Activated T-cell treated with anti-CD3 and anti-CD28 coated beads, Interleukin-2, amount 50 U/mL, for 4 hours (primary cell): ENCODE measurements around the gene GNPTG. TPM values are rescaled to one million over a fixed set of nuclear protein-coding genes. Genes with fewer than 3 reads are reported as not detected.

Experiments
- ATAC-seq, 2 donors: fragments of 200-7000 bp; cut with Tn5 transposase; one replicate each; pipeline ENCODE4 v1.10.0; 2021
- DNase-seq: peaks from one replicate; pipeline ENCODE4 v3.0.0-alpha.2; 2020
- H3K27me3 Mint-ChIP-seq: one replicate; pipeline ENCODE4 v1.8.0; 2021; ENCODE audit warnings: low read depth, mixed read lengths
- H3K36me3 Mint-ChIP-seq: one replicate; pipeline ENCODE4 v1.8.0; 2022; ENCODE audit warnings: mixed read lengths; ENCODE audit not compliant: insufficient read depth
- H3K4me1 Mint-ChIP-seq: one replicate; pipeline ENCODE4 v1.8.0; 2021; ENCODE audit warnings: low read depth, mixed read lengths
- H3K4me3 Mint-ChIP-seq: one replicate; pipeline ENCODE4 v1.8.0; 2021; ENCODE audit warnings: mild to moderate bottlenecking, moderate library complexity, mixed read lengths
- H3K9me3 Mint-ChIP-seq: one replicate; pipeline ENCODE4 v1.8.0; 2021; ENCODE audit warnings: mixed read lengths
- total RNA-seq, 3 donors: library from RNA; stranded (reverse); gene quantifications; one replicate each; pipeline ENCODE4 v1.2.1, GENCODE V29; 2021

Gene GNPTG
- total RNA-seq, 3 donors from 2014 or later: 21.8 to 27.4 (median 23.1) TPM

DNA sequence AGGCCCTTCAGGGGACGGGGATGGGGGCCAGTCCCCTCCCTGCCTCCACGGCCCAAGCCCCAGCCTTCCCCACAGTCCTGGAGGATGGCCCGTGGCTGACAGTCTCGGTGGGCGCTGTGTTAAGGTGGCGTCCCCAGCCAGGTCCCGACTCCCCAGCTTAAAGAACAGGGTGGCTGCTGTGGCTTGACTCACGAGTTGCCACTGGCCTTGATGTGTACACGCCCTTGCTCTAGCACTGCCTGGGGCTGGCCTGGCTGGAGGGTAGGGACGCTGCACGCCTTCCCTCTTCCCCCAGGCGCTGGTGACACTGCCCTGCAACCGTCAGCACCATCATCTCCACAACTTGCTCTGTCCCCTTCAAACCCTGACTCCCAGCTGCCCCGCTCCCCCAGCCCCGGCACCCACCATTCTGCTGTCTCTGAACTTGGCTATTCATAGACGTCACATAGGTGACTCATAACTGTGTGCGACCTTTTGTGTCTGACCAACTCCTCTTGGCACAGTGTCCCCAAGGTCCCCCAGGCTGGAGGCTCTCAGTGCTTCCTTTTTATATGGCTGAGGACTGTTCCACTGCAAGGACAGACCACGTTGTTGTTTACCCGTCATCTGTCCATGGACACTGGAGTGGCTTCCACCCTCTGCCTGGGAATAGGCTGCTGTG, 6.3 kb downstream of the GNPTG start:
- Mint-ChIP-seq H3K9me3 (no peaks in the 10 kb centered on the region), H3K36me3 (no peaks in the 10 kb centered on the region), H3K4me1 (peaks cover 16% of the 10 kb centered on the region), H3K27me3 (no peaks in the 10 kb centered on the region), H3K4me3 (no peak overlapping the region)
- ATAC-seq: peak in 1 of 2 donors; percentile 12
- no peak for DNase-seq

DNA sequence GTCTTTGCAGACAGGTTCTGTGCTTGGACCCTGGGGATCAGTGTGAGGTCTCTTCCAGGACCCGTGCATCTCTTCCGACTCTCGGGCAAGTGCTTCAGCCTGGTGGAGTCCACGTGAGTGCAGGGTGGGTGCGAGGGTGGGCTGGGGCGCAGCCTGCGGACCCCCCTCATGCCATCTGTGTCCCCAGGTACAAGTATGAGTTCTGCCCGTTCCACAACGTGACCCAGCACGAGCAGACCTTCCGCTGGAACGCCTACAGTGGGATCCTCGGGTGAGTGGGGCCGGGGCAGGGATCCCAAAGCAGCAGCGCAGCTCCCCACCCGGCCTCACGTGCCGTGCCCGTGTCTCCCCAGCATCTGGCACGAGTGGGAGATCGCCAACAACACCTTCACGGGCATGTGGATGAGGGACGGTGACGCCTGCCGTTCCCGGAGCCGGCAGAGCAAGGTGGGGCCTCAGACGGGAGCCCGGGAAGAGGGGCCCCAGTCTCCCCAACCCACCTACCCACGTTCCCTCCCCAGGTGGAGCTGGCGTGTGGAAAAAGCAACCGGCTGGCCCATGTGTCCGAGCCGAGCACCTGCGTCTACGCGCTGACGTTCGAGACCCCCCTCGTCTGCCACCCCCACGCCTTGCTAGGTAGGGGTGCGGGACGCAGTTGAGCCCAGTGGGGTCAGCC, 10.1 kb downstream of the GNPTG start:
- peaks cover 4% of the 10 kb centered on the region for H3K36me3 Mint-ChIP-seq

GRCh38 chr16:1362807-1363206, 11.1 kb downstream of the GNPTG start:
- Mint-ChIP-seq H3K36me3 (peaks cover 4% of the 10 kb centered on the region), H3K4me3 (no peak overlapping the region), H3K9me3 (no peaks in the 10 kb centered on the region), H3K4me1 (peaks cover 4% of the 10 kb centered on the region), H3K27me3 (no peaks in the 10 kb centered on the region)
- no peak for ATAC-seq
- DNase-seq: no peak

More for the DNA sequence above, 10.1 kb downstream of the GNPTG start:
- Mint-ChIP-seq H3K27me3 (no peaks in the 10 kb centered on the region), H3K9me3 (no peaks in the 10 kb centered on the region), H3K4me1 (peaks cover 4% of the 10 kb centered on the region), H3K4me3 (no peak overlapping the region)
- DNase-seq (no peak), ATAC-seq (no peak)

- peaks cover 4% of the 10 kb centered on the region for H3K36me3 Mint-ChIP-seq
These were observed 11.8 kb downstream of the GNPTG start for GRCh38 chr16:1363501-1364041.

DNA sequence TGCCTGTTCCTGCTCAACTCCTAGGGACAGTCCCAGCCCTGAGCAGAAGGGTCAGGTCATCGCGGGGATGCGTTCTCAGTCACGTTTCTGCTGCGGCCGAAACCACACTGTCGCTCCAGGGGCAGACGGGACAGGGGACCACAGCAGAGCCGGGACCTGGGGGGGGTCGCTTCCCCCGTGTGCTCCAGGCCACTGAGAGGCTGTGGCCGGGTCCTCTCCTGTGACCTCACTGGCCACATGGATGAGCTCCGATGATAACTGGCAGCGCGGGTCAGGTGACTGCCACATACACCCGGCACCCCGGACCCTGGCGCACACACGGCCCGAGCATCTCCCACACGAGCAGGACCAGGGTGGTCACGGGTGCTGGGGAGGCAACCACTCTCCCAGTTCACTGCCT, 12.8 kb downstream of the GNPTG start:
- H3K4me3 Mint-ChIP-seq: no peak overlapping the region
- no peaks in the 10 kb centered on the region for H3K9me3 Mint-ChIP-seq
- no peak for DNase-seq
- H3K36me3 Mint-ChIP-seq: peaks cover 4% of the 10 kb centered on the region
- H3K4me1 Mint-ChIP-seq: peaks cover 2% of the 10 kb centered on the region
- ATAC-seq: no peak
- H3K27me3 Mint-ChIP-seq: no peaks in the 10 kb centered on the region

More at GRCh38 chr16:1363501-1364041, 11.8 kb downstream of the GNPTG start:
- peaks cover 2% of the 10 kb centered on the region for H3K4me1 Mint-ChIP-seq
- ATAC-seq (peak; percentile 95 to 98), DNase-seq (peak; percentile 63)
- H3K9me3 Mint-ChIP-seq: no peaks in the 10 kb centered on the region
- H3K4me3 Mint-ChIP-seq: no peak overlapping the region
- H3K27me3 Mint-ChIP-seq: no peaks in the 10 kb centered on the region

DNA sequence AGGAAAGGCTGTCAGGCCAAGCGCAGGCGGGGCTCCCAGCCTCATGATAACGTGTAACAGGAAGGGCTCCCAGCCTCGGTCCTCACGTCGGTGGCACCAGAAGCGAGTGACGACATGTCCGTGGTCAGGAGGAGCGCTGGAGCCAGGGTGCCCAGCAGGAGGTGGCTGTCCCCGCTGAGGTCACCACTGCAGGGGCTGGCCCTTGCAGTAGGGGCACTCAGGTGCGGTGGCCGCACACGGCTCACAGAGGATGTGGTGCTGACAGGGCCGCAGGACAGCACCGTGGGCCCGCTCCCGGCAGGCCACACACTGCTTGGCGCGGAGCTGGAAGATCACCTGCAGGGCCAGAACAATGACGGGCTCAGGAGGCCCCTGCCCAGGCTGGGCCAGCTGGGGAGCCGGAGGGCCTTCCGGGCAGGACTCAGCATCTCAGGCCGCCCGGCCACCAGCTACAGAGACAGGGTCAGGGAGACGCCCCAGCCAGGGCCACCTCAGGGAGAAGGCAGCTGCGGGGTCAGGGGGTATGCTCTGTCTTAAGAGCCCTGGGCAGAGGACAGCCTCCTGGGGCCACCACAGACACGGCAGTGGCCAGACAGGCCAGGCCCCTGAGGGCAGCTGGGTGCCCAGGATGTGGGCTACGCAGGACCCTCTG, 14.5 kb downstream of the GNPTG start:
- Mint-ChIP-seq H3K4me3 (no peak overlapping the region), H3K27me3 (no peaks in the 10 kb centered on the region), H3K4me1 (peaks cover 2% of the 10 kb centered on the region), H3K36me3 (peaks cover 4% of the 10 kb centered on the region), H3K9me3 (no peaks in the 10 kb centered on the region)
- DNase-seq (no peak), ATAC-seq (no peak)

- Mint-ChIP-seq H3K4me1 (peaks cover 2% of the 10 kb centered on the region), H3K36me3 (peaks cover 4% of the 10 kb centered on the region), H3K9me3 (no peaks in the 10 kb centered on the region), H3K4me3 (no peak overlapping the region), H3K27me3 (no peaks in the 10 kb centered on the region)
- ATAC-seq (no peak), DNase-seq (no peak)
These were observed 15.1 kb downstream of the GNPTG start for GRCh38 chr16:1366712-1367299.

- Mint-ChIP-seq H3K9me3 (no peaks in the 10 kb centered on the region), H3K4me3 (no peak overlapping the region), H3K4me1 (peaks cover 2% of the 10 kb centered on the region), H3K27me3 (no peaks in the 10 kb centered on the region), H3K36me3 (peaks cover 4% of the 10 kb centered on the region)
- ATAC-seq (no peak), DNase-seq (no peak)
These were observed 15.9 kb downstream of the GNPTG start for GRCh38 chr16:1367486-1368174.

GRCh38 chr16:1371054-1371978, 19.6 kb downstream of the GNPTG start:
- no peaks in the 10 kb centered on the region for H3K27me3 Mint-ChIP-seq
- no peak overlapping the region for H3K4me3 Mint-ChIP-seq
- H3K36me3 Mint-ChIP-seq: no peaks in the 10 kb centered on the region
- H3K9me3 Mint-ChIP-seq: no peaks in the 10 kb centered on the region
- ATAC-seq (no peak), DNase-seq (no peak)
- H3K4me1 Mint-ChIP-seq: no peaks in the 10 kb centered on the region

GRCh38 chr16:1372292-1372950, 20.7 kb downstream of the GNPTG start:
- Mint-ChIP-seq H3K9me3 (no peaks in the 10 kb centered on the region), H3K36me3 (no peaks in the 10 kb centered on the region), H3K4me3 (no peak overlapping the region), H3K4me1 (no peaks in the 10 kb centered on the region), H3K27me3 (no peaks in the 10 kb centered on the region)
- ATAC-seq: no peak
- DNase-seq: no peak

GRCh38 chr16:1374418-1375297, 22.9 kb downstream of the GNPTG start:
- peaks cover 9% of the 10 kb centered on the region for H3K4me1 Mint-ChIP-seq
- peaks cover 2% of the 10 kb centered on the region for H3K36me3 Mint-ChIP-seq
- H3K9me3 Mint-ChIP-seq: no peaks in the 10 kb centered on the region
- no peaks in the 10 kb centered on the region for H3K27me3 Mint-ChIP-seq
- DNase-seq: no peak
- ATAC-seq: no peak
- no peak overlapping the region for H3K4me3 Mint-ChIP-seq

DNA sequence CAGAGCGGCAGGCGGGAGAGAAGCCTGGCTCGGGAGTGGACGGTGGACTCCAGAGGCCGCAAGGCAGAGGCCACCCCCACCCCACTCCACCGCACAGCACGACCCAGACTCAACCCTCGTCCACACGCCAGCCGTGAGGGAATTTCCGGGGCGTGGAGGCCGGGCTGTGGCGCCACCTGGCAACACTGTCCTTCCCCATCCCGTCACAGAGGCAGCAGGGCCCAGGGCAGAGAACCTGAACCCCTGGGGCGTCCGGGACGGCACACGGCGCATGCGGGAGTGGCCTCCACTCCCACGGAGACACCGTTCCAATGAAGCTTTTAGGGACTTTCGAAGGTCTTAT, 23.5 kb downstream of the GNPTG start:
- peaks cover 13% of the 10 kb centered on the region for H3K4me1 Mint-ChIP-seq
- H3K9me3 Mint-ChIP-seq: no peaks in the 10 kb centered on the region
- H3K4me3 Mint-ChIP-seq: no peak overlapping the region
- DNase-seq: no peak
- ATAC-seq: no peak
- no peaks in the 10 kb centered on the region for H3K27me3 Mint-ChIP-seq
- peaks cover 2% of the 10 kb centered on the region for H3K36me3 Mint-ChIP-seq
